Tibial artery (tissue), 4 donors: ENCODE data around the gene NHLRC4.

Experiments
- DNase-seq, 2 donors: peaks; one replicate each; pipeline ENCODE4 v3.0.0-alpha.2; 2019
- H3K27ac ChIP-seq, 2 donors: fragments of 200-600 bp; sonication (generic) in 1 of 2; 1 replicate in 1 of 2; 2 replicates in 1 of 2; pipeline ENCODE4 v1.5.1; 2018 to 2019; ENCODE audit warnings: mild to moderate bottlenecking in 1 of 2
- H3K27me3 ChIP-seq, 2 donors: fragments of 200-600 bp; sonication (generic) in 1 of 2; one replicate each; pipeline versions ENCODE4 v1.5.1 to v1.6.0; 2016 to 2019
- H3K36me3 ChIP-seq, 3 donors: fragments of 200-600 bp; sonication (generic) in 2 of 3; one replicate each; pipeline ENCODE4 v1.5.1; 2016 to 2019; ENCODE audit warnings: mild to moderate bottlenecking in 2 of 3
- H3K4me1 ChIP-seq, 4 donors: fragments of 200-600 bp; sonication (generic) in 2 of 4; 1 replicate in 3 of 4; 2 replicates in 1 of 4; pipeline ENCODE4 v1.5.1; 2016 to 2019
- H3K4me3 ChIP-seq, 2 donors: fragments of 200-600 bp; sonication (generic) in 1 of 2; 1 replicate in 1 of 2; 2 replicates in 1 of 2; pipeline ENCODE4 v1.5.1; 2018 to 2019; ENCODE audit warnings: mild to moderate bottlenecking in 2 of 2
- H3K9me3 ChIP-seq, 3 donors: fragments of 200-600 bp; sonication (generic) in 1 of 3; one replicate each; pipeline ENCODE4 v1.5.1; 2016 to 2019
- intact Hi-C: fragments of 100-400 bp; cut with DNase I; formaldehyde crosslinking; loops from one replicate; pipeline ENCODE4 v1.15.0; 2023; ENCODE audit warnings: low total_unique reads
- TF ChIP-seq, protein P1 (sequence below), 2 experiments: fragments of 200-600 bp in 1 of 2; fragments of 450-650 bp in 1 of 2; IDR thresholded peaks; one replicate each; pipeline ENCODE4 v1.5.1; 2017 to 2019; ENCODE audit warnings: antibody characterized with exemption in 2 of 2, mild to moderate bottlenecking in 1 of 2, moderate library complexity in 1 of 2

The NHLRC4 gene

DNA sequence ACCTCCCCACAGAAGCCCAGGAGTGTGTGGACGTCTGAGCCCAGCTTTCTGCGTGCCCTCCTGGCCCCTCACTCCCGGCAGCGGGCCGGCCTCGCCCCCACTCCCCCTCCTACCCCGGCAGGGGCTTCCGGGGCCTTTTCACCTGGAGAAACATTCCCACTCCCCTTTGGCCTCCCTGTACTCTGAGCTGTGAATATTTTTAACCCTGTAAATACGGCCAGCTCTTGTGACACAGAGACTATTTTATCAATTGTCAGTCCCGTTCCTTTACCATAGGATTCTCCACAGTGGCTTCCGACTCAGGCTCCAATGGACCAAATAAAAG lies 12.5 kb upstream of the NHLRC4 start:
- TF ChIP-seq, protein P1, sequence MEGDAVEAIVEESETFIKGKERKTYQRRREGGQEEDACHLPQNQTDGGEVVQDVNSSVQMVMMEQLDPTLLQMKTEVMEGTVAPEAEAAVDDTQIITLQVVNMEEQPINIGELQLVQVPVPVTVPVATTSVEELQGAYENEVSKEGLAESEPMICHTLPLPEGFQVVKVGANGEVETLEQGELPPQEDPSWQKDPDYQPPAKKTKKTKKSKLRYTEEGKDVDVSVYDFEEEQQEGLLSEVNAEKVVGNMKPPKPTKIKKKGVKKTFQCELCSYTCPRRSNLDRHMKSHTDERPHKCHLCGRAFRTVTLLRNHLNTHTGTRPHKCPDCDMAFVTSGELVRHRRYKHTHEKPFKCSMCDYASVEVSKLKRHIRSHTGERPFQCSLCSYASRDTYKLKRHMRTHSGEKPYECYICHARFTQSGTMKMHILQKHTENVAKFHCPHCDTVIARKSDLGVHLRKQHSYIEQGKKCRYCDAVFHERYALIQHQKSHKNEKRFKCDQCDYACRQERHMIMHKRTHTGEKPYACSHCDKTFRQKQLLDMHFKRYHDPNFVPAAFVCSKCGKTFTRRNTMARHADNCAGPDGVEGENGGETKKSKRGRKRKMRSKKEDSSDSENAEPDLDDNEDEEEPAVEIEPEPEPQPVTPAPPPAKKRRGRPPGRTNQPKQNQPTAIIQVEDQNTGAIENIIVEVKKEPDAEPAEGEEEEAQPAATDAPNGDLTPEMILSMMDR (IDR thresholded peaks at IDR 0.05) = no peak
- intact Hi-C loops = no loop called here
- Histone ChIP-seq H3K4me3 (no peak overlapping the region), H3K36me3 (peaks cover 13 to 45% (median 33%) of the 10 kb centered on the region in 3 donors), H3K27ac (no peak overlapping the region), H3K27me3 (peaks cover 0 to 26% of the 10 kb centered on the region in 2 donors), H3K4me1 (peaks cover 0 to 2% (median 0%) of the 10 kb centered on the region in 4 donors), H3K9me3 (no peaks in the 10 kb centered on the region)
- DNase-seq = no peak

DNA sequence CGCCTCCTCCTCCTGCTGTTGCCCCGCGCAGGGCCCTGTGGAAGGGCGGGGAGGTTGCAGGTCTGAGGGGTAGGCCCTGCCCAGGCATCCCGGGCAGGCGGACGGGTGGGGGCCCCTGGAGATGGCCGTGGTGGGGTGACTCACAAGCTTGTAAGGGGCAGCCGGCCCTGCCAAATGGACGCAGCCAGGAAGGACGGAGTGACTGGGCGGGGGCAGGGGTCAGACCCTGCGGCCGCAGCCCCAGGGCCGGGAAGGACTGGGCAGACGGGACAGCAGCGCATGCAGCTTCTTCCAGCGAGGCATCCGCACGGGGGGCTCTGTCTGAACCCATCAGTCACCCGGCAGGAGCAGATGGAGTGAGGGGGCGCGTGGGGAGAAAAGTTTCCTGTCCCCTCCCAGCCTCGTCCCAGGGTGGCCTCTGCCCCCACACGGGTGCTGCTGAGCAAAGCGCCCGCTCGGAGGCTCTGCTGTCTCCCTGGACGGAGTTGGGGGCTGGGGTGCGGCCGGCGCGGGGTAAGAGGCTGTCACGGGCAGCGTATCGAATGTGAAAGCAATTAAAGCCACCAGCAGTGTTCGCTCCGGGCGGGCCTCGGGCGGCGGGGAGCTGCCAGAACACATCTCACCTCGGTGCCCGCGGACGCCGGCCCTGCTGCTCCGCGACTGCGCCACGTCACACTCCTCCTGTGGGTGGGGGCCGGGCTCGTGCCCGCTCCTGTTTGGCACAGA lies 12.0 kb upstream of the NHLRC4 start:
- no peak for DNase-seq

DNA sequence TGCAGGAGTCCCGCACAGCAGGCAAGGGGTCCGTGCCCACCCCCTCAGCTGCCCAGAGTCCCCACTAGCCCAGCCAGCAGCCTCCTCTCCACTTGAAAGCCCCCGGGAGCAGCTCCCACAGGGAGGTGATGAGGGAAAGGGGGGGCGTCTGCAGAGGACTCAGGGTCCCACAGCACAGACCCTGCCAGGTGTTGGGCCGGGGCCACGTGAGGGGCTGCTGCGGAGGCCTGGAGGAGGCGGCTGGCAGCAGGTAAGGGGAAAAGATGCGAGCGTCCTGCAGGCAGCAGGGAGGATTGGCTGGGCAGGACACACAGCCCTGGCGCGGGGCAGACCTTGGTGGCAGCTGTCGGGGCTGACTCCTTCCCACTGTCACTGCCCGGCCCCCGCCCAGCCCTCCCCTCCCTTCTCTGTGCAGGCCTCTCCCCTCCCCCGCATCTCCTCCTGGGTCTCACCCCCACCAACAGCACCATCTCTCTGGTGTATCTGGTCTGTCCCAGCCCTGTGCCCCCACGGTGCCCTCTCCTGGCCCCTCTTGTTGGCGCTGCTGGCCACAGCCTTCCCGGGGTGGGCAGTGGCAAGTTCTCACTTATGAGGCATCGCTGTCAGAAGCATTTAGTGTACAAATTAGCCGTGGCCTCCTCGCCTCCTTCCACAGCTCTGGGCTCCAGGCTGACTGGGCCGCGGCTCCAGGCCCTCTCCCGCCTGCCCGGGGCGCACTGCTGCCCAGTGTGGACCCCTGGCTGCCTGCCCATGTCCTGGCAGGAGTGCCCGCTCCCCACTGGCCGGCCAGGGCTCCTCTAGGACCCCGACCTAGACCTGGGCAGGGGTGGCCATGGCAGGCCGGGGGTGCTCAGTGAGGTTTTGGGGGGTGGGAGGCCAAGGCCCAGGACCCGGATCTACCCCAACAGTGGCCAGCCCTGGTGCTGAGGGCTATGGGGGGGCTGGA lies 11.0 kb upstream of the NHLRC4 start:
- TF ChIP-seq, protein P1 (IDR thresholded peaks at IDR 0.05) = no peak
- H3K4me1 ChIP-seq = peaks cover 0 to 16% (median 9%) of the 10 kb centered on the region in 4 donors
- H3K36me3 ChIP-seq = peaks cover 13 to 33% (median 25%) of the 10 kb centered on the region in 3 donors
- DNase-seq = no peak
- intact Hi-C loops = no loop called here
- no peak overlapping the region for H3K4me3 ChIP-seq
- peaks cover 0 to 40% of the 10 kb centered on the region in 2 donors for H3K27me3 ChIP-seq
- H3K27ac ChIP-seq = no peak overlapping the region
- H3K9me3 ChIP-seq = no peaks in the 10 kb centered on the region

More for the DNA sequence above, 12.0 kb upstream of the NHLRC4 start:
- Histone ChIP-seq H3K4me3 (peak overlapping the region in 1 of 2 donors; percentile 4), H3K4me1 (peaks cover 0 to 7% (median 4%) of the 10 kb centered on the region in 4 donors), H3K27ac (no peak overlapping the region), H3K9me3 (no peaks in the 10 kb centered on the region), H3K36me3 (peaks cover 13 to 40% (median 27%) of the 10 kb centered on the region in 3 donors), H3K27me3 (peaks cover 0 to 31% of the 10 kb centered on the region in 2 donors)
- TF ChIP-seq, protein P1 (IDR thresholded peaks at IDR 0.05) = no peak
- intact Hi-C loops = no loop called here

DNA sequence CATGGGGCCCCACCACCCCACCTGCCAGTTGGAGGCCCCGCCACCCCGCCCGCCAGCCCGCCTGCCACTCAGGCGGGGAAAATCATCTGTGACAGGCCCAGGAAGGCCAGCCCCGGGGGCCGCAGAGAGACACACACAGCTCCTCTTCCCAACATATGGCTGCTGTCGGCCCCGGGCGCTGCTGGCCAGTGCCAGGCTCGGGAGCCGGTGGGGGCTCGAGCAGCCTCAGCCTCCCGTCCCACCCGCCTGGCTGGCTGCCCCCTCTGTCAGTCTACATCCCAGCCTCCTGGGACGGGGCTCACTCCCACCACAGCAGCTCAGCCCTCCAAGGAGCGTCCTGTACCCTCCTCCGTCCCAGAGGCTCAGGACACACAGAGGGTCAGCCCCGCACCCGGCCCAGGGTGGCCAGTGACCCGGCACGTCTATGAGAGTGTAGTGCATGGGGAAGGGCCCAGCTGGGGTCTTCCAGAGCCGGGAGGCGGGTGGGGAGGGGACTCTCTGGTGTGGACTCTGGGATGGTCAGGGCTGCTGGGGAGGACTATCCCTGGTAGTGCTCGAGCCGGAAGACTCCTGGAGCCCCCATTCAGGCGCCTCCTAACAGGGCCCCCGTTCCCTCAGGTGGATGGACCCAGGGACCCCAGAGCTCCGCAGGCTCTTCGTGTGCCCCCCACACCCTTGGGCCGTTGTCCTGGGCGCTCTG lies 10.2 kb upstream of the NHLRC4 start:
- Histone ChIP-seq H3K36me3 (peaks cover 8 to 26% (median 20%) of the 10 kb centered on the region in 3 donors), H3K4me3 (no peak overlapping the region), H3K9me3 (no peaks in the 10 kb centered on the region), H3K27me3 (peaks cover 0 to 48% of the 10 kb centered on the region in 2 donors), H3K4me1 (peaks cover 0 to 18% (median 9%) of the 10 kb centered on the region in 4 donors), H3K27ac (no peak overlapping the region)
- intact Hi-C loops = no loop called here
- no peak for DNase-seq
- TF ChIP-seq, protein P1 (IDR thresholded peaks at IDR 0.05) = no peak
